Measurements from ENCODE around the gene SH3PXD2A.

SH3PXD2A gene

GRCh38 chr10:103718247-103718620 lies 137.1 kb downstream of the SH3PXD2A start:
- peak overlapping the region; percentile 20 for H2AK5ac ChIP-seq (ENCODE audit: low read length)
- peaks cover 46 to 52% of the 10 kb centered on the region in 2 experiments for H3K4me1 ChIP-seq (ENCODE audit: control insufficient read depth in 1 of 2, insufficient read depth in 2 of 2, low read length in 2 of 2)
- peak overlapping the region; percentile 60 for H4K91ac ChIP-seq (ENCODE audit: low read depth, low read length)
- H3K23ac ChIP-seq (ENCODE audit: low read length), result no peak overlapping the region
- no peak overlapping the region for H4K8ac ChIP-seq (ENCODE audit: low read depth, low read length)
- H3K27me3 ChIP-seq (ENCODE audit: insufficient read depth, low read length), result no peaks in the 10 kb centered on the region
- no CpG with 5 or more reads among the region's 4 CpGs for WGBS (ENCODE audit: extremely low coverage, insufficient coverage, insufficient read length)
- no peak overlapping the region for H3K4me3 ChIP-seq (ENCODE audit: low read depth, low read length)
- H3K4ac ChIP-seq (ENCODE audit: low read depth, low read length), result peak overlapping the region; percentile 21
- H3K27ac ChIP-seq (ENCODE audit: low read depth, low read length), result no peak overlapping the region
- H2BK5ac ChIP-seq (ENCODE audit: low read depth, low read length, poor library complexity), result no peak overlapping the region
- no peak overlapping the region for H4K12ac ChIP-seq (ENCODE audit: low read depth, low read length)
- peak overlapping the region; percentile 20 for H2BK120ac ChIP-seq (ENCODE audit: insufficient read depth, low read length, poor library complexity)
- no peak overlapping the region for H2AFZ ChIP-seq (ENCODE audit: insufficient read depth, low read length, poor library complexity)
- peaks cover 2% of the 10 kb centered on the region for H3K79me2 ChIP-seq (ENCODE audit: control insufficient read depth, insufficient read depth, low read length, poor library complexity)
- H3K14ac ChIP-seq (ENCODE audit: low read length), result no peak overlapping the region
- no peak overlapping the region for H3K9ac ChIP-seq (ENCODE audit: low read length)
- no peak for DNase-seq
- H3K18ac ChIP-seq (ENCODE audit: low read length), result no peak overlapping the region
- H3K36me3 ChIP-seq (ENCODE audit: control insufficient read depth in 1 of 2, insufficient read depth in 2 of 2, low read length in 2 of 2), result peaks cover 0 to 5% of the 10 kb centered on the region in 2 experiments
- H3K4me2 ChIP-seq (ENCODE audit: low read length), result no peak overlapping the region
- peaks cover 28% of the 10 kb centered on the region for H3K79me1 ChIP-seq (ENCODE audit: low read length)
- no peaks in the 10 kb centered on the region for H3K9me3 ChIP-seq (ENCODE audit: insufficient read depth, low read depth, low read length)
- peak overlapping the region; percentile 25 for H2BK12ac ChIP-seq (ENCODE audit: low read length)

- H2BK120ac ChIP-seq (ENCODE audit: insufficient read depth, low read length, poor library complexity), result peak overlapping the region; percentile 61
- peak overlapping the region; percentile 12 for H2BK12ac ChIP-seq (ENCODE audit: low read length)
- H4K12ac ChIP-seq (ENCODE audit: low read depth, low read length), result no peak overlapping the region
- H3K27me3 ChIP-seq (ENCODE audit: insufficient read depth, low read length), result no peaks in the 10 kb centered on the region
- DNase-seq, result peak in 1 of 2 donors; percentile 55
- no peaks in the 10 kb centered on the region for H3K36me3 ChIP-seq (ENCODE audit: control insufficient read depth in 1 of 2, insufficient read depth in 2 of 2, low read length in 2 of 2)
- H3K23ac ChIP-seq (ENCODE audit: low read length), result no peak overlapping the region
- H3K27ac ChIP-seq (ENCODE audit: low read depth, low read length), result peak overlapping the region; percentile 13
- peak overlapping the region; percentile 26 for H4K8ac ChIP-seq (ENCODE audit: low read depth, low read length)
- H2BK5ac ChIP-seq (ENCODE audit: low read depth, low read length, poor library complexity), result peak overlapping the region; percentile 17
- H3K4ac ChIP-seq (ENCODE audit: low read depth, low read length), result no peak overlapping the region
- WGBS (ENCODE audit: extremely low coverage, insufficient coverage, insufficient read length), result no CpG with 5 or more reads among the region's 11 CpGs
- H3K14ac ChIP-seq (ENCODE audit: low read length), result peak overlapping the region; percentile 54
- H3K18ac ChIP-seq (ENCODE audit: low read length), result peak overlapping the region; percentile 28
- H3K79me2 ChIP-seq (ENCODE audit: control insufficient read depth, insufficient read depth, low read length, poor library complexity), result peaks cover 2% of the 10 kb centered on the region
- no peak overlapping the region for H3K9ac ChIP-seq (ENCODE audit: low read length)
- no peak overlapping the region for H2AFZ ChIP-seq (ENCODE audit: insufficient read depth, low read length, poor library complexity)
- peak overlapping the region; percentile 81 for H4K91ac ChIP-seq (ENCODE audit: low read depth, low read length)
- H3K4me3 ChIP-seq (ENCODE audit: low read depth, low read length), result no peak overlapping the region
- H3K9me3 ChIP-seq (ENCODE audit: insufficient read depth, low read depth, low read length), result no peaks in the 10 kb centered on the region
- H2AK5ac ChIP-seq (ENCODE audit: low read length), result peak overlapping the region; percentile 13
- H3K79me1 ChIP-seq (ENCODE audit: low read length), result peaks cover 28% of the 10 kb centered on the region
- H3K4me2 ChIP-seq (ENCODE audit: low read length), result no peak overlapping the region
- peaks cover 40 to 45% of the 10 kb centered on the region in 2 experiments for H3K4me1 ChIP-seq (ENCODE audit: control insufficient read depth in 1 of 2, insufficient read depth in 2 of 2, low read length in 2 of 2)
These were observed 137.8 kb downstream of the SH3PXD2A start for GRCh38 chr10:103717341-103718246.

- Histone ChIP-seq H3K36me3 (ENCODE audit: control insufficient read depth in 1 of 2, insufficient read depth in 2 of 2, low read length in 2 of 2) (no peaks in the 10 kb centered on the region), H2BK12ac (ENCODE audit: low read length) (peak overlapping the region; percentile 96), H4K91ac (ENCODE audit: low read depth, low read length) (peak overlapping the region; percentile 97), H3K14ac (ENCODE audit: low read length) (peak overlapping the region; percentile 85), H3K18ac (ENCODE audit: low read length) (peak overlapping the region; percentile 88), H3K4me1 (ENCODE audit: control insufficient read depth in 1 of 2, insufficient read depth in 2 of 2, low read length in 2 of 2) (peaks cover 37 to 42% of the 10 kb centered on the region in 2 experiments), H4K12ac (ENCODE audit: low read depth, low read length) (peak overlapping the region; percentile 37), H3K23ac (ENCODE audit: low read length) (no peak overlapping the region), H3K9ac (ENCODE audit: low read length) (no peak overlapping the region), H2BK5ac (ENCODE audit: low read depth, low read length, poor library complexity) (peak overlapping the region; percentile 53), H3K79me2 (ENCODE audit: control insufficient read depth, insufficient read depth, low read length, poor library complexity) (peaks cover 2% of the 10 kb centered on the region), H2AK5ac (ENCODE audit: low read length) (peak overlapping the region; percentile 75), H3K79me1 (ENCODE audit: low read length) (peaks cover 28% of the 10 kb centered on the region), H4K8ac (ENCODE audit: low read depth, low read length) (peak overlapping the region; percentile 63), H3K9me3 (ENCODE audit: insufficient read depth, low read depth, low read length) (no peaks in the 10 kb centered on the region), H2AFZ (ENCODE audit: insufficient read depth, low read length, poor library complexity) (peak overlapping the region; percentile 41), H2BK120ac (ENCODE audit: insufficient read depth, low read length, poor library complexity) (peak overlapping the region; percentile 95), H3K4me2 (ENCODE audit: low read length) (peak overlapping the region; percentile 8), H3K4me3 (ENCODE audit: low read depth, low read length) (no peak overlapping the region), H3K27me3 (ENCODE audit: insufficient read depth, low read length) (no peaks in the 10 kb centered on the region), H3K27ac (ENCODE audit: low read depth, low read length) (peak overlapping the region; percentile 71), H3K4ac (ENCODE audit: low read depth, low read length) (peak overlapping the region; percentile 66)
- peak; percentile 75 to 88 for DNase-seq
- WGBS (ENCODE audit: extremely low coverage, insufficient coverage, insufficient read length), result no CpG with 5 or more reads among the region's 11 CpGs
These were observed 138.9 kb downstream of the SH3PXD2A start for GRCh38 chr10:103716206-103717160.

GRCh38 chr10:103715430-103715829 lies 139.9 kb downstream of the SH3PXD2A start:
- Histone ChIP-seq H3K14ac (ENCODE audit: low read length) (peak overlapping the region; percentile 85), H4K12ac (ENCODE audit: low read depth, low read length) (no peak overlapping the region), H3K27ac (ENCODE audit: low read depth, low read length) (no peak overlapping the region), H3K4me1 (ENCODE audit: control insufficient read depth in 1 of 2, insufficient read depth in 2 of 2, low read length in 2 of 2) (peaks cover 28 to 31% of the 10 kb centered on the region in 2 experiments), H3K18ac (ENCODE audit: low read length) (peak overlapping the region; percentile 88), H3K4ac (ENCODE audit: low read depth, low read length) (peak overlapping the region; percentile 66), H3K23ac (ENCODE audit: low read length) (no peak overlapping the region), H2AK5ac (ENCODE audit: low read length) (peak overlapping the region; percentile 42), H2BK5ac (ENCODE audit: low read depth, low read length, poor library complexity) (peak overlapping the region; percentile 53), H3K79me1 (ENCODE audit: low read length) (peaks cover 25% of the 10 kb centered on the region), H4K8ac (ENCODE audit: low read depth, low read length) (peak overlapping the region; percentile 25), H3K36me3 (ENCODE audit: control insufficient read depth in 1 of 2, insufficient read depth in 2 of 2, low read length in 2 of 2) (no peaks in the 10 kb centered on the region), H4K91ac (ENCODE audit: low read depth, low read length) (peak overlapping the region; percentile 97), H3K27me3 (ENCODE audit: insufficient read depth, low read length) (no peaks in the 10 kb centered on the region), H3K9me3 (ENCODE audit: insufficient read depth, low read depth, low read length) (no peaks in the 10 kb centered on the region), H2AFZ (ENCODE audit: insufficient read depth, low read length, poor library complexity) (no peak overlapping the region), H3K79me2 (ENCODE audit: control insufficient read depth, insufficient read depth, low read length, poor library complexity) (peaks cover 2% of the 10 kb centered on the region), H3K4me3 (ENCODE audit: low read depth, low read length) (no peak overlapping the region), H3K4me2 (ENCODE audit: low read length) (no peak overlapping the region), H2BK120ac (ENCODE audit: insufficient read depth, low read length, poor library complexity) (peak overlapping the region; percentile 95), H2BK12ac (ENCODE audit: low read length) (peak overlapping the region; percentile 96), H3K9ac (ENCODE audit: low read length) (no peak overlapping the region)
- no CpG with 5 or more reads among the region's 8 CpGs for WGBS (ENCODE audit: extremely low coverage, insufficient coverage, insufficient read length)
- peak; percentile 70 to 83 for DNase-seq

Data from trophoblast cell (in vitro differentiated cells and primary cell).